Skin epidermis (tissue), 12 donors: Measurements from ENCODE around the gene PCNT.

Experiments
- H3K27ac ChIP-seq, 21 experiments: fragments of 200-600 bp; sonication (generic) in 11 of 21; one replicate each; pipeline ENCODE4 v1.5.0; 2020; ENCODE audit warnings: mild to moderate bottlenecking in 3 of 21, inconsistent platforms in 2 of 21, moderate library complexity in 2 of 21
- H3K4me3 ChIP-seq, 7 experiments: fragments of 200-600 bp; sonication (generic) in 2 of 7; one replicate each; pipeline ENCODE4 v1.5.0; 2020; ENCODE audit warnings: inconsistent platforms in 2 of 7, mild to moderate bottlenecking in 2 of 7, moderate library complexity in 1 of 7

Gene PCNT

DNA sequence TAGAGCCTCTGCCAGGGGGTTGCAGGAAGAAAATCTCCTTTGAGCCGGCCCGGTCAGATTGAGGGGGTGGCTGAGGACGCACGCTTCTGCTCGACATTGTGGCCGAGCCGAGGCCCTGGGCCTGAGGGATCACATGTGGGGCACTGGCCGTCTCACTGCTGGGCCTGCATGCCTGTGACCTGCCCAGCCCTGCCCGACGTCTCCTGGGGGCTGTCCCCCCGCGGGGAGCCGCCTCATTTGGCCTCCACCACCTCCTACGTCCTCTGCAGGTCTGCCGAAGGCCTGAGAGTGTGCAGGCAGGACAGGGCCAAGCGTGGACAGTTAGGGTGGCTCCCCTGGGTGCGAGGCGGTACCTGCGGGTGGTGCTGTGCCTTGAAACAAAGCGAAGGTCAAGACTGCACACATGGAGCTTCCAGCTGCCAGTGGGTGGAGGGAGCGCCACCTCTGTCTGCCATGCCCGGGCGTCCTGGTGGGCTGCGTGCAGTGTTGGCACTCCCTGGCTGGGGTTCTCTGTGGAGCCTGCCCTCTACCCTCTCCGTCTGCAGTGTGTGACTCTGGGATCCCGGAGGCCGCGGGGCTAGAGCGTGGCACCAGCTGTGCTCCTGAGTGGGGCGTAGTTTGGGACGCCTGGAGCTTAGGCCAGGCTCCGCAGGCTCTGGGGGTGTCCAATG is 51.7 kb downstream of the PCNT start:
- Histone ChIP-seq H3K4me3 (no peak overlapping the region), H3K27ac (no peak overlapping the region)

- Histone ChIP-seq H3K4me3 (no peak overlapping the region), H3K27ac (no peak overlapping the region)
Measured at GRCh38 chr21:46376231-46376628, 52.3 kb downstream of the PCNT start.

DNA sequence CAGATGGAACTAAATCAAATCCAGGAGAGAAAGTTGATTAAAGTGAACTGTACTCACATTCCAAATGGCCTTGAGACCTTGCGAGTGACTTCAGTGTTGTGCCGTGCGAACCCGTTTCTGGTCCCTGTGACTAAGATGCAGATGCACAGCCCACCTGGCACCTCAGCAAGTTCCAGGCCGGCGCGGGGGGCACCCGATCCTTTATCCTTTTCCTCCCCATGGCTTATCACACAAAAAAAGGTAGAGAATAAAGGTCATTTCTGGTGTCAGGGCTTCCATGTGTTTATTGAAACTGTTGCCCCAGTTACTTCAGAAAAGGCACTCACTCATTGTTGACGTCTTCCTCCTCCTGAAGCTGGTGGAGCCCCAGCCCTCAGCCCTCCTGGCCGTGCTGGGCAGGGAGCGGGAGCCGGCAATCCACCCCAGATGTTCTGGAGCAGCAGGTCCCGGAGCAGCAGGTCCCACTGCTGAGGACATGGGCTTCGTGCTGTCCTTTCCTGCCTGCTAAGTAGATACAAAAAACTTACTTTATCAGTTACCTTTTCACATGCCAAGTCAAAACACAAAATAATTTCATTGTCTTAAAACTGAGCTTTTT is 53.0 kb downstream of the PCNT start:
- peak overlapping the region in 1 of 21 experiments; percentile 42 for H3K27ac ChIP-seq
- H3K4me3 ChIP-seq = no peak overlapping the region

GRCh38 chr21:46377789-46378188 is 53.8 kb downstream of the PCNT start:
- Histone ChIP-seq H3K4me3 (no peak overlapping the region), H3K27ac (peak overlapping the region in 6 of 21 experiments; percentile 9 to 61 (median 30))

GRCh38 chr21:46379105-46379504 is 55.1 kb downstream of the PCNT start:
- Histone ChIP-seq H3K27ac (peak overlapping the region in 6 of 21 experiments; percentile 3 to 61 (median 38)), H3K4me3 (no peak overlapping the region)

DNA sequence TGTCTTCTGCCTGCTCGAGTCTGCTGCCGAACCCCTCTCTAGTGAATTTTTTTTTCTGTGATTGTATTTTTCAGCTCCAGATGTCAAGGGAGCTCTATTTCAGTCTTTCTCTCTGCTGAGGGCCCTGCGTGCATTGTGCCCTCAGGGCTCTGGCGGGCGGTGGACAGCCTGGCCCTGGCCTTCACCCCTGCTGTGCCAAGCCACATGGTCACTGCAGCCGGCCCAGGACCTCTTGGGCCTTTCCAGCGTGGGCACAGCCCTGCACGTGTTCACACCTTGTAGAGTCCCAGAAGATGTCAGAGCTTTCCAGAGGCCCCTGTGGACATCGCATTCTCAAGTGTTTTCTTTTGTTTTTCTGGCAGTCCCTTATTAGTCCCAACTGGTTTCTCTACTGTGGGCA is 55.7 kb downstream of the PCNT start:
- Histone ChIP-seq H3K4me3 (no peak overlapping the region), H3K27ac (peak overlapping the region in 1 of 21 experiments; percentile 41)

DNA sequence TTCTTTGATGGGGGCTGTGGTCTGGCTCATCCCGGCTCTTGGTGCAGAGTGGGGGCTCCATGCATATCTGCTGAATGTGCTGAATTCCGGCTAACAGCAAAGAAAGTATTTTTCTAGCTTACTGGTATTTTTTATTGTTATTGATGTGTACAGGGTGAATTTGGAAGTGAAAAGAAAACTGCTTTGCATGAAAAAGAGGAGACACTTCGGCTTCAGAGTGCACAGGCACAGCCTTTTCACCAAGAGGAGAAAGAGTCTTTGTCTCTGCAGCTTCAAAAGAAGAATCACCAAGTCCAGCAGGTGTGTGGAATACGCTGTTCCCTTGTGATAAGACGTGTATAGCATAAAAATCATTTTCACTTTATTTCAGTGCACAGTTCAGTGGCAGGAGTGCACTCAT is 57.6 kb downstream of the PCNT start:
- Histone ChIP-seq H3K4me3 (no peak overlapping the region), H3K27ac (no peak overlapping the region)

GRCh38 chr21:46384556-46384955 is 60.6 kb downstream of the PCNT start:
- no peak overlapping the region for H3K4me3 ChIP-seq
- H3K27ac ChIP-seq = no peak overlapping the region

GRCh38 chr21:46385846-46386733 is 62.1 kb downstream of the PCNT start:
- Histone ChIP-seq H3K4me3 (no peak overlapping the region), H3K27ac (no peak overlapping the region)

DNA sequence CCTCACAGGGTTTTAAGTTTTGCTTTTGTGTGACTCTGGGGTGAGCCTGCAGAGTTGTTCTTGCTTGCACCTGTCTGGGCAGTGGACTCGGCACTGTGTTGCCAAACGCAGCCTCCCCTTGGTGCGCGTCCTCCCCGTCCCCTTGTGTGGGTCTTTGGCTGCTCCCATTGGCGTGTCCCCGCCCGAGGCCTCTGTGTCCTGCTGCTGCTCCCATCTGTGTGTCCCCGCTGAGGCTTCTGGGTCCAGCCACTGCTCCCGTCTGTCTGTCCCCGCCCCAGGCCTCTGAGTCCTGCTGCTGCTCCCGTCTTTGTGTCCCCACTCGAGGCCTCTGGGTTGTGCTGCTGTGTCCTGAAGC is 62.8 kb downstream of the PCNT start:
- Histone ChIP-seq H3K27ac (no peak overlapping the region), H3K4me3 (no peak overlapping the region)

GRCh38 chr21:46388206-46388880 is 64.4 kb downstream of the PCNT start:
- H3K27ac ChIP-seq = no peak overlapping the region
- no peak overlapping the region for H3K4me3 ChIP-seq

- Histone ChIP-seq H3K27ac (no peak overlapping the region), H3K4me3 (no peak overlapping the region)
Measured at GRCh38 chr21:46388896-46389295, 64.9 kb downstream of the PCNT start.

- Histone ChIP-seq H3K4me3 (no peak overlapping the region), H3K27ac (no peak overlapping the region)
Measured at GRCh38 chr21:46390603-46391545, 66.9 kb downstream of the PCNT start.

- H3K4me3 ChIP-seq = no peak overlapping the region
- H3K27ac ChIP-seq = no peak overlapping the region
Measured at GRCh38 chr21:46391773-46392172, 67.8 kb downstream of the PCNT start.

DNA sequence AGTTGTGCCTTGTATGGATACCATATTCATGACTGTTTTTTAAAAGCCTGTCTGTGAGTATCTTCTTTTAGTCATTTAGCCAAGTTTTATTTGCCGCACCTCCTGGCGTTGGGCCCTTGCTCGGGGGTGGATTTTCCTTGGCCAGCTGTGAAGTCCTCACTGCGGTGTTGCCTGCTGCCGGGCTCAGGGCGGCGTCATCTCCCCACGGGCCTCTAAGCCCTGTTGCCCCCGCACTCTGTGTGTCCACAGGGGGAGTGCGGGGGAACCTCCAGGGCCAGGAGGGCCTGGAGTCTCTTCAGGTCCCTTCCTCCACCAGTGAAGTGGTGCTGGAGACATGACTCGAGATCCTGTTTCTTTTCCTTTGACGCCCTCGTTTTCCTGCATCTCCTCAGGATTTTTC is 69.0 kb downstream of the PCNT start:
- peak overlapping the region in 1 of 21 experiments; percentile 31 for H3K27ac ChIP-seq
- H3K4me3 ChIP-seq = no peak overlapping the region

- peak overlapping the region in 1 of 21 experiments; percentile 31 for H3K27ac ChIP-seq
Measured at GRCh38 chr21:46393451-46393940, 69.5 kb downstream of the PCNT start.

DNA sequence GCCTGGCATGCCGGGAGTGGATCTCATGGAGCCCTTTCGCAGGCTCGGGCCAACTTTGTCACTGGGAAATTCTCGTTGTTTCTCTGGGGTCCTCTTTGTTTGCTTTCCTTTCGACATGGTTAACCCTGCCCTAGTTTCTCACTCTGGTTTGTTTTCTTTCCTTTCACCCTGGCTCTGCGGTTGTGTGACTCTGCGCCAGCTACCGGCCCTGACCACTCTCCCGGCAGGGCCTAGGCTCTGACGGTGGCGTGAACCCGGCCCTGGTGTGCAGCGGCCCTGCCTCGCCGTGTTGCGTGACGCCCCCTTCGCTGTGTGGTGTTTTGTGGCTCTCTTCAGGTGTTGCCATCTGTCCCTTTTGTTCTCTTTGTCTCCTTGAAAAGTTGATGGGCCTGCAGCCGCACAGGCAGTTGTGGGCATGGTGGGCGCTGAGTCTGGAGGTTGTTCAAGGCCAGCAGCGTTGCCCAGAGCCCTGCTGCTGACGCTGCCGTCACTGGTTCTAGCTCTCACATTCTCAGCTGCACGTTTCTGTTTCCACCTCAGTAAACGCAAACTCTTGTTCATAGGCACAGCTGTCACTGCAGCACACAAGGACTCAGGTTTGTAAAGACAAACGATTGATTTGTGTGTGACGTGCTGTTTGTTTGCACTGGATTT is 70.1 kb downstream of the PCNT start:
- H3K4me3 ChIP-seq = no peak overlapping the region
- H3K27ac ChIP-seq = peak overlapping the region in 1 of 21 experiments; percentile 31

More at GRCh38 chr21:46393451-46393940, 69.5 kb downstream of the PCNT start:
- H3K4me3 ChIP-seq = no peak overlapping the region

DNA sequence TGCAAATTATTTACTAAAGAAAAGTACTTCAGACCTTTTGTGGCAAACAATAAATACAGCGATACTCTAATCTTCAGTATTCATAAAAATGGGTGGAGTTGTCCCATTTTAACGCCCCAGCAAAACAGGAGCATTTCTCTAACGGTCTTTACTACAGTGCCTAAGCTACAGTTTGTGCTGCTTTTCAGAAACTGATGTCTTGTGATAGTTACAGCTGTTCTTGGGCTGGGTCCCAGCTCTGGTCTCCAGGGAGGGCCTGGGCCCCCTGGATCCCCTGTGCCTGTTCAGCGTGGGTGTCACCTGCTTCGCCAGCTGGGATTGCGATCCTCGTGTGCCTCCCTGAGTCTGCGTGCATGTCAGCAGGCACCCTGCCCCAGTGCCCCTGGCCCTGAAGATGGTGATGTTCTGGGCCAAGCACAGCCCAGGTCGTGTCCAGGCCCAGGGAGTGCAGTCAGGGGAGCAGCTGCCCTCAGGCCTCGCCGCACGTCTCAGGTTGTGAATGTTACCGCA is 70.7 kb downstream of the PCNT start:
- H3K27ac ChIP-seq = no peak overlapping the region
- no peak overlapping the region for H3K4me3 ChIP-seq
